SK-N-SH treated with all-trans-retinoic acid at 6 μM for 48 hours (cell line): Measurements from ENCODE around the gene WIPF2.

ENCODE experiments used
- ATAC-seq: fragments of 200-7000 bp; cut with Tn5 transposase; 3 replicates; pipeline ENCODE4 v1.9.1; 2020; ENCODE audit warnings: mild to moderate bottlenecking, moderate library complexity
- ARNTL ChIP-seq: fragments of 450-650 bp; formaldehyde crosslinking; IDR thresholded peaks from 2 replicates; pipeline ENCODE4 v1.5.0; 2020; ENCODE audit warnings: low read depth, mild to moderate bottlenecking, moderate library complexity, borderline replicate concordance
- BACH2 ChIP-seq: fragments of 250-450 bp; sonication (Bioruptor Pico); IDR thresholded peaks from 2 replicates; pipeline ENCODE4 v1.9.0; 2021; ENCODE audit warnings: mild to moderate bottlenecking, borderline replicate concordance
- CSDC2 ChIP-seq: fragments of 250-450 bp; sonication (Bioruptor Pico); IDR thresholded peaks from 2 replicates; pipeline ENCODE4 v1.5.0; 2020; ENCODE audit warnings: mild to moderate bottlenecking, moderate library complexity
- ESRRG ChIP-seq: fragments of 250-450 bp; sonication (Bioruptor Pico); IDR thresholded peaks from 2 replicates; pipeline ENCODE4 v1.6.1; 2021; ENCODE audit warnings: mild to moderate bottlenecking
- GLIS3 ChIP-seq: fragments of 250-450 bp; sonication (Bioruptor Pico); IDR thresholded peaks from 2 replicates; pipeline ENCODE4 v1.5.0; 2020; ENCODE audit warnings: mild to moderate bottlenecking, moderate library complexity
- ISL1 ChIP-seq: fragments of 250-450 bp; sonication (Bioruptor Pico); IDR thresholded peaks from 2 replicates; pipeline ENCODE4 v2.1.2; 2022; ENCODE audit warnings: mild to moderate bottlenecking, moderate library complexity
- OSR1 ChIP-seq: fragments of 250-450 bp; sonication (Bioruptor Pico); IDR thresholded peaks from 2 replicates; pipeline ENCODE4 v1.8.0; 2022; ENCODE audit warnings: moderate library complexity, mild to moderate bottlenecking, inconsistent platforms
- RARB ChIP-seq: fragments of 250-450 bp; sonication (Bioruptor Pico); IDR thresholded peaks from 2 replicates; pipeline ENCODE4 v1.8.0; 2021; ENCODE audit warnings: mild to moderate bottlenecking, moderate library complexity
- SNAI2 ChIP-seq: fragments of 250-450 bp; sonication (Bioruptor Pico); IDR thresholded peaks from 2 replicates; pipeline ENCODE4 v1.5.0; 2020; ENCODE audit warnings: mild to moderate bottlenecking, moderate library complexity
- TCF4 ChIP-seq: fragments of 250-450 bp; sonication (Bioruptor Pico); IDR thresholded peaks from 2 replicates; pipeline ENCODE4 v1.8.0; 2021; ENCODE audit warnings: mild to moderate bottlenecking, moderate library complexity, borderline replicate concordance
- TOX ChIP-seq: fragments of 250-450 bp; sonication (Bioruptor Pico); IDR thresholded peaks from 2 replicates; pipeline ENCODE4 v1.8.0; 2021; ENCODE audit warnings: mild to moderate bottlenecking, moderate library complexity, borderline replicate concordance
- ZC3H10 ChIP-seq: fragments of 250-450 bp; sonication (Bioruptor Pico); IDR thresholded peaks from 2 replicates; pipeline ENCODE4 v1.5.1; 2021; ENCODE audit warnings: mild to moderate bottlenecking, moderate library complexity
- ZFP3 ChIP-seq: fragments of 250-450 bp; sonication (Bioruptor Pico); IDR thresholded peaks from 2 replicates; pipeline ENCODE4 v1.5.0; 2020; ENCODE audit warnings: mild to moderate bottlenecking, moderate library complexity
- ZFP30 ChIP-seq: fragments of 450-650 bp; formaldehyde crosslinking; IDR thresholded peaks from 2 replicates; pipeline ENCODE4 v1.5.0; 2022; ENCODE audit warnings: mild to moderate bottlenecking, moderate library complexity
- ZNF565 ChIP-seq: fragments of 450-650 bp; formaldehyde crosslinking; conservative IDR thresholded peaks from 2 replicates; pipeline ENCODE4 v1.5.0; 2020; ENCODE audit warnings: low read depth, mild to moderate bottlenecking, moderate library complexity
- TF ChIP-seq, protein P1 (sequence below): fragments of 250-450 bp; sonication (Bioruptor Pico); IDR thresholded peaks from 2 replicates; pipeline ENCODE4 v1.5.1; 2020; ENCODE audit warnings: low read depth, mild to moderate bottlenecking, moderate library complexity
- TF ChIP-seq, protein P2 (sequence below): fragments of 250-450 bp; sonication (Bioruptor Pico); IDR thresholded peaks from 2 replicates; pipeline ENCODE4 v1.8.0; 2021; ENCODE audit warnings: low read depth, mild to moderate bottlenecking, moderate library complexity, borderline replicate concordance
- TF ChIP-seq, protein P3 (sequence below): fragments of 250-450 bp; sonication (Bioruptor Pico); IDR thresholded peaks from 2 replicates; pipeline ENCODE4 v1.5.0; 2020; ENCODE audit warnings: mild to moderate bottlenecking, moderate library complexity
- TF ChIP-seq, protein P4 (sequence below): fragments of 250-450 bp; sonication (Bioruptor Pico); IDR thresholded peaks from 2 replicates; pipeline ENCODE4 v1.8.0; 2020; ENCODE audit warnings: mild to moderate bottlenecking, moderate library complexity, borderline replicate concordance

WIPF2 gene

DNA sequence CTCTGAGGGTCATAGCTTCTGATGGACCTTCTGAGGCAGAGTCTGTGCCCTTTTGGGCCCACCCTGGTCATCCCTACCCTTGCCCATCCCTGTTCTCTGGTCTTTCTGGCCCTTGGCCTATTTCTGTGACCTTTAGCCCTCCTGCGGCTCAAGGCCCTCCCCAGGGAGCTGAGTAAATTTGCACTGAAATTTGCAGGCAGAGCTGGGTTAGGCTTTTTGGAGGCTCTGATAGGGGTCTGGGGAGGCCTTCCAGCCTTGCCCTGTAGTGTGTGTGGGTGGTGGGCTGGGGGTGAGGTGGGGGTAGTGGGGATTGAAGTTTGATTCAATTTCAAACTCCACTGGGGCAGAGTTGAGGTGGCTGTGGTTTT, 107.7 kb downstream of the WIPF2 start:
- TF ChIP-seq ESRRG (CRISPR knock-in tag): no peak
- TF ChIP-seq RARB (CRISPR knock-in tag): no peak
- no peak for TF ChIP-seq GLIS3 (CRISPR knock-in tag)
- no peak for TF ChIP-seq BACH2 (CRISPR knock-in tag)
- TF ChIP-seq, protein P1, sequence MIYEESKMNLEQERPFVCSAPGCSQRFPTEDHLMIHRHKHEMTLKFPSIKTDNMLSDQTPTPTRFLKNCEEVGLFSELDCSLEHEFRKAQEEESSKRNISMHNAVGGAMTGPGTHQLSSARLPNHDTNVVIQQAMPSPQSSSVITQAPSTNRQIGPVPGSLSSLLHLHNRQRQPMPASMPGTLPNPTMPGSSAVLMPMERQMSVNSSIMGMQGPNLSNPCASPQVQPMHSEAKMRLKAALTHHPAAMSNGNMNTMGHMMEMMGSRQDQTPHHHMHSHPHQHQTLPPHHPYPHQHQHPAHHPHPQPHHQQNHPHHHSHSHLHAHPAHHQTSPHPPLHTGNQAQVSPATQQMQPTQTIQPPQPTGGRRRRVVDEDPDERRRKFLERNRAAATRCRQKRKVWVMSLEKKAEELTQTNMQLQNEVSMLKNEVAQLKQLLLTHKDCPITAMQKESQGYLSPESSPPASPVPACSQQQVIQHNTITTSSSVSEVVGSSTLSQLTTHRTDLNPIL (CRISPR knock-in tag): no peak
- TF ChIP-seq ZNF565 (CRISPR knock-in tag): no peak
- TF ChIP-seq CSDC2 (CRISPR knock-in tag): no peak
- no peak for TF ChIP-seq ARNTL (CRISPR knock-in tag)
- no peak for TF ChIP-seq OSR1 (CRISPR knock-in tag)
- ATAC-seq: no peak

DNA sequence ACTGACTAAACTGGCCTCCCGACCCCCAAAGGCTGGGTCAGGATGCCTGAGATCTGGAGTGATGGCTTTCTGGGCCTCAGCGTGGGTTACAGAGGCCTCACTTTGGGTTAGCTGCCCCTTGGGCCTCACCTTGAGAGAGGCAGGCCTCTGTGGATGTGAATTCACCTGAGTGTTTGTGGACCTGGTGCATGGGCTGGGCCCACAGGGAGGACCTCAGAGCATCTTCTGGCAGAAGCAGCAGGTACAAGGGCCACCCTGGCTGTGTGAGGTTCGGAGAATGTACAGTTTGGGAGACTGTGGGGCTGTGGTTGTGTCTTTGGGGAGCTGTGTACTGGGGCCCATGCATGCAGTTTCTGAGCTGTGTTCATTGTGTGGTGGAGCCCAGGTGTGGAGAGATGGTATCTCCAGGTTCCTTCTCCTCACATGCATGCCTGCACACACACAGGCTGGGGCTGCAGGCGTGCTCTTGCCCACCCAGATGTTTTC, 108.2 kb downstream of the WIPF2 start:
- ATAC-seq: no peak

DNA sequence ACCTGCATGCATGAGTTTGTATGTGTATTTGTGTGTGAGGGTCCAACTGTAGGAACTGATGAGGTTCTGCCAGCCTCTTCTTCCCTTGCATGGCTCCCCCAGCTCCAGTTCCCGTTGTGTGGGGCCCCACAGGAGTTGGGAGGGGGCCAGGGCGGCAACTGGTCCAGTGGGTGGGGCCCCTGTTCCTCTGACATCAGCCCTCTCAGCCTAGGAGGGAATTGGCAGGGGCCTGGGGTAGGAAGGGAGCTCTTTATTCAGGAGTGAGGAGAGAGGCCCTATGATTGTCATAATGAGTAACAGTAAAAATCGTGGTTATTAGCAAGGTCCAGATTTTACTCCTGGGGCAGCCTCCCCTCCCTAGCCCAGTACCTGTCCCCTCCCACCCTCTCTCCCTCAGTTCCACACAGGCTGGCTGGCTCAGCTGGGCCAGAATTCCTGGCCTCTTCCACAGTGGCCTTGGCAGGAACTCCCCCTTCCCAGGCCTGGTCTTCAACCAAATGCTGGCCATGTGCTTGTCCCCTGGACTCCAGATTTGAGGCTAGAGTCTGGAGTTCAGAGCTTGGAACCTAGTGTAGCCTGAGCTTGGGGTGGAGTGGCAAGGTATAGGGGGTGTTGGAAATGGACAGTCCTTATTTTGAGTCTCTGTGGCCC, 108.8 kb downstream of the WIPF2 start:
- ATAC-seq: no peak
- TF ChIP-seq SNAI2 (CRISPR knock-in tag): no peak
- TF ChIP-seq, protein P2, sequence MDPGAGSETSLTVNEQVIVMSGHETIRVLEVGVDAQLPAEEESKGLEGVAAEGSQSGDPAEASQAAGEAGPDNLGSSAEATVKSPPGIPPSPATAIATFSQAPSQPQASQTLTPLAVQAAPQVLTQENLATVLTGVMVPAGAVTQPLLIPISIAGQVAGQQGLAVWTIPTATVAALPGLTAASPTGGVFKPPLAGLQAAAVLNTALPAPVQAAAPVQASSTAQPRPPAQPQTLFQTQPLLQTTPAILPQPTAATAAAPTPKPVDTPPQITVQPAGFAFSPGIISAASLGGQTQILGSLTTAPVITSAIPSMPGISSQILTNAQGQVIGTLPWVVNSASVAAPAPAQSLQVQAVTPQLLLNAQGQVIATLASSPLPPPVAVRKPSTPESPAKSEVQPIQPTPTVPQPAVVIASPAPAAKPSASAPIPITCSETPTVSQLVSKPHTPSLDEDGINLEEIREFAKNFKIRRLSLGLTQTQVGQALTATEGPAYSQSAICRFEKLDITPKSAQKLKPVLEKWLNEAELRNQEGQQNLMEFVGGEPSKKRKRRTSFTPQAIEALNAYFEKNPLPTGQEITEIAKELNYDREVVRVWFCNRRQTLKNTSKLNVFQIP: no peak
- TF ChIP-seq TCF4: no peak
- TF ChIP-seq, protein P3, sequence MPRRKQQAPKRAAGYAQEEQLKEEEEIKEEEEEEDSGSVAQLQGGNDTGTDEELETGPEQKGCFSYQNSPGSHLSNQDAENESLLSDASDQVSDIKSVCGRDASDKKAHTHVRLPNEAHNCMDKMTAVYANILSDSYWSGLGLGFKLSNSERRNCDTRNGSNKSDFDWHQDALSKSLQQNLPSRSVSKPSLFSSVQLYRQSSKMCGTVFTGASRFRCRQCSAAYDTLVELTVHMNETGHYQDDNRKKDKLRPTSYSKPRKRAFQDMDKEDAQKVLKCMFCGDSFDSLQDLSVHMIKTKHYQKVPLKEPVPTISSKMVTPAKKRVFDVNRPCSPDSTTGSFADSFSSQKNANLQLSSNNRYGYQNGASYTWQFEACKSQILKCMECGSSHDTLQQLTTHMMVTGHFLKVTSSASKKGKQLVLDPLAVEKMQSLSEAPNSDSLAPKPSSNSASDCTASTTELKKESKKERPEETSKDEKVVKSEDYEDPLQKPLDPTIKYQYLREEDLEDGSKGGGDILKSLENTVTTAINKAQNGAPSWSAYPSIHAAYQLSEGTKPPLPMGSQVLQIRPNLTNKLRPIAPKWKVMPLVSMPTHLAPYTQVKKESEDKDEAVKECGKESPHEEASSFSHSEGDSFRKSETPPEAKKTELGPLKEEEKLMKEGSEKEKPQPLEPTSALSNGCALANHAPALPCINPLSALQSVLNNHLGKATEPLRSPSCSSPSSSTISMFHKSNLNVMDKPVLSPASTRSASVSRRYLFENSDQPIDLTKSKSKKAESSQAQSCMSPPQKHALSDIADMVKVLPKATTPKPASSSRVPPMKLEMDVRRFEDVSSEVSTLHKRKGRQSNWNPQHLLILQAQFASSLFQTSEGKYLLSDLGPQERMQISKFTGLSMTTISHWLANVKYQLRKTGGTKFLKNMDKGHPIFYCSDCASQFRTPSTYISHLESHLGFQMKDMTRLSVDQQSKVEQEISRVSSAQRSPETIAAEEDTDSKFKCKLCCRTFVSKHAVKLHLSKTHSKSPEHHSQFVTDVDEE (CRISPR knock-in tag): no peak
- no peak for TF ChIP-seq TOX (CRISPR knock-in tag)
- TF ChIP-seq, protein P1 (CRISPR knock-in tag): no peak
- TF ChIP-seq, protein P4, sequence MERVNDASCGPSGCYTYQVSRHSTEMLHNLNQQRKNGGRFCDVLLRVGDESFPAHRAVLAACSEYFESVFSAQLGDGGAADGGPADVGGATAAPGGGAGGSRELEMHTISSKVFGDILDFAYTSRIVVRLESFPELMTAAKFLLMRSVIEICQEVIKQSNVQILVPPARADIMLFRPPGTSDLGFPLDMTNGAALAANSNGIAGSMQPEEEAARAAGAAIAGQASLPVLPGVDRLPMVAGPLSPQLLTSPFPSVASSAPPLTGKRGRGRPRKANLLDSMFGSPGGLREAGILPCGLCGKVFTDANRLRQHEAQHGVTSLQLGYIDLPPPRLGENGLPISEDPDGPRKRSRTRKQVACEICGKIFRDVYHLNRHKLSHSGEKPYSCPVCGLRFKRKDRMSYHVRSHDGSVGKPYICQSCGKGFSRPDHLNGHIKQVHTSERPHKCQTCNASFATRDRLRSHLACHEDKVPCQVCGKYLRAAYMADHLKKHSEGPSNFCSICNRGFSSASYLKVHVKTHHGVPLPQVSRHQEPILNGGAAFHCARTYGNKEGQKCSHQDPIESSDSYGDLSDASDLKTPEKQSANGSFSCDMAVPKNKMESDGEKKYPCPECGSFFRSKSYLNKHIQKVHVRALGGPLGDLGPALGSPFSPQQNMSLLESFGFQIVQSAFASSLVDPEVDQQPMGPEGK (CRISPR knock-in tag): no peak
- TF ChIP-seq ARNTL (CRISPR knock-in tag): no peak
- TF ChIP-seq ISL1 (CRISPR knock-in tag): no peak

More for the DNA sequence above, 108.2 kb downstream of the WIPF2 start:
- TF ChIP-seq BACH2 (CRISPR knock-in tag) (no peak), ZFP30 (no peak), TCF4 (no peak), ZFP3 (CRISPR knock-in tag) (no peak), ARNTL (CRISPR knock-in tag) (no peak), RARB (CRISPR knock-in tag) (no peak), SNAI2 (CRISPR knock-in tag) (no peak), ZNF565 (CRISPR knock-in tag) (no peak), ZC3H10 (CRISPR knock-in tag) (no peak), OSR1 (CRISPR knock-in tag) (no peak), GLIS3 (CRISPR knock-in tag) (no peak)
- TF ChIP-seq, protein P2: no peak
- TF ChIP-seq, protein P3 (CRISPR knock-in tag): no peak
- TF ChIP-seq, all 23 proteins: peak for 0
